RWPE1 (cell line): Measurements from ENCODE around the gene ACTL6A.

Experiments
- CTCF ChIA-PET: fragments of 350-600 bp; sonication (Branson Sonifier 250); formaldehyde crosslinking; extraction: SDS; loops from one replicate; lab custom pipeline; 2021; lab: Yijun Ruan, JAX
- POLR2A ChIA-PET: fragments of 400-600 bp; formaldehyde crosslinking; extraction: SDS; loops from one replicate; lab custom pipeline; 2020; ENCODE audit warnings: antibody characterized with exemption; ENCODE audit not compliant: low non-redundant PET; lab: Yijun Ruan, JAX
- DNase-seq: peaks from one replicate; pipeline ENCODE4 v3.0.0; 2012; ENCODE audit warnings: low spot score
- H3K27ac ChIP-seq: fragments of 450-650 bp; 2 replicates; pipeline ENCODE4 v1.5.1; 2017
- TF ChIP-seq, protein P1 (sequence below): fragments of 450-650 bp; conservative IDR thresholded peaks from 2 replicates; pipeline ENCODE4 v1.5.1; 2017; ENCODE audit warnings: low read depth, mild to moderate bottlenecking

Gene ACTL6A

DNA sequence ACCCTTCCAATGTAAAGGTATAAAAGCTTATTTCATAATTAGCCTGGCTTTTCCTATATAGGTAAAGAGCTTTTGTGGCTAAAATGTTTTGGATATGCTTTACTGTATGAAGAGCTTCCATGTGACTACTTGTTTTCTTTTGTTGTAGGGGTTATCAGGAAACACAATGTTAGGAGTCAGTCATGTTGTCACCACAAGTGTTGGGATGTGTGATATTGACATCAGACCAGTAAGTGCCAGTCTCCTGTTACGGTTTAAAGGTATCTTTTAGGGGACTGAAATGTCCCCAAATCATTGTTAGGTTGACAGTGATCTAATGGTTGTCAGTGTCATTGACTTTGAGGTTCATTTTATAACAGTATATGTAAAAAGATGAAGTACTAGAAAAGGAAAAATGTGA is 18.3 kb downstream of the ACTL6A start:
- ChIA-PET CTCF (no interaction called here), POLR2A (no interaction called here)
- TF ChIP-seq, protein P1, sequence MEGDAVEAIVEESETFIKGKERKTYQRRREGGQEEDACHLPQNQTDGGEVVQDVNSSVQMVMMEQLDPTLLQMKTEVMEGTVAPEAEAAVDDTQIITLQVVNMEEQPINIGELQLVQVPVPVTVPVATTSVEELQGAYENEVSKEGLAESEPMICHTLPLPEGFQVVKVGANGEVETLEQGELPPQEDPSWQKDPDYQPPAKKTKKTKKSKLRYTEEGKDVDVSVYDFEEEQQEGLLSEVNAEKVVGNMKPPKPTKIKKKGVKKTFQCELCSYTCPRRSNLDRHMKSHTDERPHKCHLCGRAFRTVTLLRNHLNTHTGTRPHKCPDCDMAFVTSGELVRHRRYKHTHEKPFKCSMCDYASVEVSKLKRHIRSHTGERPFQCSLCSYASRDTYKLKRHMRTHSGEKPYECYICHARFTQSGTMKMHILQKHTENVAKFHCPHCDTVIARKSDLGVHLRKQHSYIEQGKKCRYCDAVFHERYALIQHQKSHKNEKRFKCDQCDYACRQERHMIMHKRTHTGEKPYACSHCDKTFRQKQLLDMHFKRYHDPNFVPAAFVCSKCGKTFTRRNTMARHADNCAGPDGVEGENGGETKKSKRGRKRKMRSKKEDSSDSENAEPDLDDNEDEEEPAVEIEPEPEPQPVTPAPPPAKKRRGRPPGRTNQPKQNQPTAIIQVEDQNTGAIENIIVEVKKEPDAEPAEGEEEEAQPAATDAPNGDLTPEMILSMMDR = no peak
- H3K27ac ChIP-seq = no peak overlapping the region
- no peak for DNase-seq

DNA sequence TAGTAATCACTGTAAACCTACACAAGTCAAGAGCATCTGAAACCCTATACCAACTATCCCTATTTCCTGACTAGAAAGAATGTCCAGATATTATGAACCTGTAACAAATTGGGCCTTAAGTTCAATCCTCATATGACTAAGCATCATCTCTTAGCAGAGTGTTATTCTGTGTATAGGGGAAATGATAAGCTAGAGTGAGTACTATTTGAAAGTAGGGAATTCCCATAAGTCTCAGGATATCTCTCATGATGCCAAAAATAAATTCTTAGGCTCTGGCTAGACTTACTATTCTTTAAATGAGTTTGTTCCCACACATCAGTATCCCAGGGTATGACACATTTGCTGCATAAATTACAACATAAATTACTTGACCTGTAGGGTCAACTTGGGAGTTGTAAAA is 26.4 kb downstream of the ACTL6A start:
- no peak overlapping the region for H3K27ac ChIP-seq
- POLR2A ChIA-PET = no interaction called here
- TF ChIP-seq, protein P1 = no peak
- CTCF ChIA-PET = interaction anchor here (0.6 kb wide), 1 partner anchor 75 kb away, joined by 3 read pairs; no protein-coding TSS in a partner anchor
- DNase-seq = no peak

DNA sequence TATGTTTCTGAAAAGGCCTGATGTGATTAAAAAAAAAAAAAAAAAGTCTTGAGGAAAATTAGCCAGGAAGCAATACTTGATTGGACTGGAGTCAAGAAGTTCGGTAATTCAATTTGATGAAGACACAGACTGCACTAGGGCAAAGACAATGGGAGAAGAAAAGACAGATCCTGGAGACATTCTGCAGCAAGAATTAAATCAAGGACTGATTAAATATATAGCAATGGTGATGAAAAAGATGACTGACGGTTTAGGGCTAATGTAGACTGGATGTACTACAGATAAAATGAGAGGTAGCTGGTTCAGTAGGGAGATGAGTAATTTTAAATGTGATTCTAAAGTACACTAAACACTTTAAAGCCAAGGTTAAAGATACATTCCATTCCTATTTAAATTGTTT is 27.9 kb downstream of the ACTL6A start:
- H3K27ac ChIP-seq = no peak overlapping the region
- POLR2A ChIA-PET = no interaction called here
- TF ChIP-seq, protein P1 = no peak
- CTCF ChIA-PET = no interaction called here
- DNase-seq = no peak

DNA sequence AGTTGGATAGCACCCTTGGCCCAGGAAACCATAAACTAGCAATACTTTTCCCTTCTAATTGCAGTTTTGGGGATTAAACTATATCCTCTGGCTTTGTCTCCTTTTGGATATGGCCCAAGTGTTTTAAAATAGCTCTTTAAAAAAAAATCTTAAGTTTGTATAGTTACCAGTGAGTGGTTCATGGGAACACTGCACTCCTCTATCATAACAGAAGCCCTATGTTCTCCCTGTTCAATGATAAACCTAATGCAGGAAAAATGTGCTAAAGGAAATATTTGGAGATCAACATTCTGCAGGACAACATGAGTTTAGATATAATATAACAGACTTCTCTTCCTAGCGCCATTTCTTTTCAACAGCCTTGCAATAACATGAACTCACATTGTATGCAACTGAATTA is 28.6 kb downstream of the ACTL6A start:
- DNase-seq = no peak
- no peak overlapping the region for H3K27ac ChIP-seq
- CTCF ChIA-PET = interaction anchor here (0.6 kb wide), 1 partner anchor 1046 kb away, joined by 3 read pairs; no protein-coding TSS in a partner anchor
- TF ChIP-seq, protein P1 = no peak
- POLR2A ChIA-PET = no interaction called here

DNA sequence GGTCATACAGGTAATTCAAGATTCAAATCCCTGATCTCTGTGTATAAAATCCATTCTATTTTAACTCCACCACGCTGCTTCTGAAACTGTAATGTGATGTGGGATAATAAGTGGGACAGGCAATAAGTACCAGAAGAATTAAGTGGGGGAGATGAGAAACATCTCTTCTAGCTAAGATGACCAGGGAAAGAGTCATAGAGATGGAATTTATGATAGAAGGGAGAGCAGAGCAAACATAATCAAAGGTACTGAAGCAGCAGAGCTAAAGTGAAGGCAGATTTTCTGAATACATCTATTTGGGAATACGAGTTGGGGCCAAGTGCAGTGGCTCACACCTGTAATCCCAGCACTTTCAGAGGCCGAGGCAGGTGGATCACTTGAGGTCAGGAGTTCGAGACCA is 36.8 kb downstream of the ACTL6A start:
- CTCF ChIA-PET = no interaction called here
- POLR2A ChIA-PET = no interaction called here
- TF ChIP-seq, protein P1 = no peak
- no peak overlapping the region for H3K27ac ChIP-seq
- DNase-seq = no peak

DNA sequence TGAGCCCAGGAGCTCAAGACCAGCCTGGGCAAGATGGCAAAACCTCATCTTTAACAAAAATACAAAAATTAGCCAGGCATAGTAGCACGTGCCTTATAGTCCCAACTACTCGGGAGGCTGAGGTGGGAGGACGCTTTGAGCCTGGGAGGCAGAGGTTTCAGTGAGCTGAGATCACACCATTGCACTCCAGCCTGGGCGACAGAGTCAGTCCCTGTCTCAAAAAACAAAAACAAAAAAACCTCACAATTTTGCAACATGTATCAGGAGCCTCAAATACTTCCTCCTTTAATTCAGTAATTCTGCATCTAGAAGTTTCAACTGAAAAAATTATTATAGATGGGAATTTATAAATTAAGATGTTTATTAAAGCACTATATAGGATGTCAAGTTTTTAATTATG is 40.6 kb downstream of the ACTL6A start:
- POLR2A ChIA-PET = no interaction called here
- DNase-seq = no peak
- no peak overlapping the region for H3K27ac ChIP-seq
- CTCF ChIA-PET = no interaction called here
- TF ChIP-seq, protein P1 = no peak
